Loucy (cell line): Measurements from ENCODE around the gene PRLHR.

Experiments used
- EZH2phosphoT487 ChIP-seq: fragments of 200-600 bp; IDR thresholded peaks from 2 replicates; pipeline ENCODE4 v1.6.1; 2018; ENCODE audit warnings: antibody characterized with exemption, mild to moderate bottlenecking, moderate library complexity, borderline replicate concordance
- TF ChIP-seq, protein P1 (sequence below): fragments of 200-600 bp; sonication (generic); conservative IDR thresholded peaks from 2 replicates; pipeline ENCODE4 v1.5.1; 2014; ENCODE audit warnings: mild to moderate bottlenecking, antibody characterized with exemption, low read length

DNA sequence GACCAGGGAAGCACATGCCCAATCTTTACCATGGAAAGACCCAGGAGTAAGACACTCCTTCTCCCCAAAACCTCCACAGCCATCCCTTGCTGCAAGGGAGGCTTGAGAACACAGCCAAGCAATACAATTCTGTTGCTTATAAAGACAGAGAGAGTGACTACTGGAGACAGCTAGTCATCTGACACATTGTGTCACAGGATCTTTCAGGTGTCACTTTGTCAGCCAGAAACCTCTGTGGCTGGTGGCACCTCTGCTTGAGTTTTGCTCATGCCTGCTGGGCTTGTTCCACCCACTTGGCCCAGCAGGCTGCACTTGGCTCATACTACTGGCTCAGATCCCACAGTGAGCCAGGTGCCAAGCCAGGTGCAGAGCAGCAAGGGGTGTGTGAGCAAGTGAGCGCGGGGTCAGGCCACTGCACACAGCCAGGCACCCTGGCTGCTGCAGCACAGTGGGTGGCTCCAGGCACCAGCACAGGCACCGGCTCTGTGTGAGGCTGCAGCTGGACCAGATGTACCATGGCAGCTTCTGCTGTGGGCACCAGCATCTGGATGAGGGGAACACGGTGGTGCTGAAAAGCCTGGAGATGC lies 12.4 kb upstream of the PRLHR start:
- TF ChIP-seq, protein P1, sequence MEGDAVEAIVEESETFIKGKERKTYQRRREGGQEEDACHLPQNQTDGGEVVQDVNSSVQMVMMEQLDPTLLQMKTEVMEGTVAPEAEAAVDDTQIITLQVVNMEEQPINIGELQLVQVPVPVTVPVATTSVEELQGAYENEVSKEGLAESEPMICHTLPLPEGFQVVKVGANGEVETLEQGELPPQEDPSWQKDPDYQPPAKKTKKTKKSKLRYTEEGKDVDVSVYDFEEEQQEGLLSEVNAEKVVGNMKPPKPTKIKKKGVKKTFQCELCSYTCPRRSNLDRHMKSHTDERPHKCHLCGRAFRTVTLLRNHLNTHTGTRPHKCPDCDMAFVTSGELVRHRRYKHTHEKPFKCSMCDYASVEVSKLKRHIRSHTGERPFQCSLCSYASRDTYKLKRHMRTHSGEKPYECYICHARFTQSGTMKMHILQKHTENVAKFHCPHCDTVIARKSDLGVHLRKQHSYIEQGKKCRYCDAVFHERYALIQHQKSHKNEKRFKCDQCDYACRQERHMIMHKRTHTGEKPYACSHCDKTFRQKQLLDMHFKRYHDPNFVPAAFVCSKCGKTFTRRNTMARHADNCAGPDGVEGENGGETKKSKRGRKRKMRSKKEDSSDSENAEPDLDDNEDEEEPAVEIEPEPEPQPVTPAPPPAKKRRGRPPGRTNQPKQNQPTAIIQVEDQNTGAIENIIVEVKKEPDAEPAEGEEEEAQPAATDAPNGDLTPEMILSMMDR = no peak
- TF ChIP-seq EZH2phosphoT487 = no peak
